H9 (cell line): ENCODE results near the gene VIM. TPM values are rescaled to one million over a fixed set of nuclear protein-coding genes. Genes with fewer than 3 reads are reported as not detected.

Experiments used
- DNase-seq: peaks from one replicate; pipeline ENCODE4 v3.0.0-alpha.2; 2017
- H2AFZ ChIP-seq: one replicate; pipeline ENCODE4 v1.6.1; 2013; ENCODE audit warnings: mild to moderate bottlenecking, low read length, control low read depth, moderate library complexity
- H2AK5ac ChIP-seq: 2 replicates; pipeline ENCODE4 v1.6.1; 2013; ENCODE audit warnings: low read length, control low read depth, mixed read lengths; ENCODE audit not compliant: insufficient read length
- H2BK120ac ChIP-seq: one replicate; pipeline ENCODE4 v1.6.1; 2013; ENCODE audit warnings: low read depth, mild to moderate bottlenecking, low read length, control low read depth, inconsistent platforms; ENCODE audit not compliant: poor library complexity, severe bottlenecking
- H2BK12ac ChIP-seq: 2 replicates; pipeline ENCODE4 v1.6.1; 2013; ENCODE audit warnings: low read length, control low read depth, mixed read lengths, low read depth; ENCODE audit not compliant: insufficient read length
- H2BK15ac ChIP-seq: 2 replicates; pipeline ENCODE4 v1.6.1; 2013; ENCODE audit warnings: low read depth, low read length, control low read depth
- H2BK20ac ChIP-seq: one replicate; pipeline ENCODE4 v1.6.1; 2013; ENCODE audit warnings: low read depth, mild to moderate bottlenecking, low read length, control low read depth, inconsistent platforms; ENCODE audit not compliant: poor library complexity, severe bottlenecking
- H2BK5ac ChIP-seq: 2 replicates; pipeline ENCODE4 v1.6.1; 2013; ENCODE audit warnings: low read length, control low read depth, mixed read lengths; ENCODE audit not compliant: insufficient read length
- H3K14ac ChIP-seq: 2 replicates; pipeline ENCODE4 v1.6.1; 2013; ENCODE audit warnings: low read length, control low read depth; ENCODE audit not compliant: insufficient read depth
- H3K18ac ChIP-seq: 2 replicates; pipeline ENCODE4 v1.6.1; 2013; ENCODE audit warnings: low read depth, mild to moderate bottlenecking, mixed read lengths, low read length, control low read depth; ENCODE audit not compliant: insufficient read length
- H3K23ac ChIP-seq: 2 replicates; pipeline ENCODE4 v1.6.1; 2013; ENCODE audit warnings: low read length, control low read depth, mixed read lengths, low read depth; ENCODE audit not compliant: insufficient read length
- H3K23me2 ChIP-seq: 2 replicates; pipeline ENCODE4 v1.6.1; 2013; ENCODE audit warnings: low read depth, mild to moderate bottlenecking, mixed read lengths, low read length, control low read depth; ENCODE audit not compliant: insufficient read length, poor library complexity, severe bottlenecking
- H3K27ac ChIP-seq: 2 replicates; pipeline ENCODE4 v1.5.1; 2013; ENCODE audit warnings: low read length, control low read depth, mixed read lengths, low read depth; ENCODE audit not compliant: insufficient read length
- H3K27me3 ChIP-seq: 2 replicates; pipeline ENCODE4 v1.6.1; 2013; ENCODE audit warnings: low read length, control low read depth, inconsistent platforms; ENCODE audit not compliant: insufficient read depth
- H3K4ac ChIP-seq: 2 replicates; pipeline ENCODE4 v1.6.1; 2013; ENCODE audit warnings: low read depth, mild to moderate bottlenecking, control low read depth, inconsistent platforms, low read length, moderate library complexity
- H3K4me1 ChIP-seq: 2 replicates; pipeline ENCODE4 v1.6.1; 2013; ENCODE audit warnings: low read length, control low read depth, inconsistent platforms; ENCODE audit not compliant: insufficient read depth
- H3K4me2 ChIP-seq: 2 replicates; pipeline ENCODE4 v1.6.1; 2013; ENCODE audit warnings: low read length, control low read depth, mixed read lengths; ENCODE audit not compliant: insufficient read length, insufficient read depth
- H3K56ac ChIP-seq: 2 replicates; pipeline ENCODE4 v1.6.1; 2013; ENCODE audit warnings: low read depth, mild to moderate bottlenecking, mixed read lengths, low read length, control low read depth; ENCODE audit not compliant: insufficient read length
- H3K79me1 ChIP-seq: 2 replicates; pipeline ENCODE4 v1.6.1; 2013; ENCODE audit warnings: low read depth, mild to moderate bottlenecking, moderate library complexity, low read length, control low read depth, inconsistent platforms; ENCODE audit not compliant: insufficient read depth, poor library complexity, severe bottlenecking
- H3K79me2 ChIP-seq: 2 replicates; pipeline ENCODE4 v1.6.1; 2013; ENCODE audit warnings: low read length, control low read depth, inconsistent platforms; ENCODE audit not compliant: insufficient read depth
- H3K9ac ChIP-seq: 2 replicates; pipeline ENCODE4 v1.6.1; 2013; ENCODE audit warnings: low read length, control low read depth, mixed read lengths; ENCODE audit not compliant: insufficient read length; ENCODE audit errors: extremely low read depth
- H3K9me3 ChIP-seq: one replicate; pipeline ENCODE4 v1.6.1; 2013; ENCODE audit warnings: low read depth, low read length, inconsistent platforms; ENCODE audit not compliant: control insufficient read depth
- H3T11ph ChIP-seq: one replicate; pipeline ENCODE4 v1.6.1; 2013; ENCODE audit warnings: mild to moderate bottlenecking, low read length, control low read depth, inconsistent platforms
- H4K20me1 ChIP-seq: one replicate; pipeline ENCODE4 v1.6.1; 2013; ENCODE audit not compliant: control insufficient read depth, insufficient read length, insufficient read depth
- H4K5ac ChIP-seq: 2 replicates; pipeline ENCODE4 v1.6.1; 2013; ENCODE audit warnings: low read depth, mild to moderate bottlenecking, mixed read lengths, low read length, control low read depth; ENCODE audit not compliant: insufficient read length
- H4K8ac ChIP-seq: replicated peaks from 2 replicates; pipeline ENCODE4 v1.6.1; 2013; ENCODE audit warnings: low read length, control low read depth, mixed read lengths, low read depth; ENCODE audit not compliant: insufficient read length
- H4K91ac ChIP-seq: 2 replicates; pipeline ENCODE4 v1.6.1; 2013; ENCODE audit warnings: low read depth, mild to moderate bottlenecking, moderate library complexity, mixed read lengths, low read length, control low read depth; ENCODE audit not compliant: insufficient read length
- H3K27ac Mint-ChIP-seq, 3 experiments: 2 replicates in 2 of 3; 3 replicates in 1 of 3; pipeline ENCODE4 v1.8.0; 2020 to 2021; ENCODE audit warnings: mixed read lengths in 3 of 3, mild to moderate bottlenecking in 1 of 3, moderate library complexity in 1 of 3
- H3K27me3 Mint-ChIP-seq: 2 replicates; pipeline ENCODE4 v1.8.0; 2021; ENCODE audit warnings: low read depth, mild to moderate bottlenecking, moderate library complexity, mixed read lengths
- H3K36me3 Mint-ChIP-seq, 3 experiments: 2 replicates in 2 of 3; 3 replicates in 1 of 3; pipeline ENCODE4 v1.8.0; 2020 to 2021; ENCODE audit warnings: low read depth in 3 of 3, mixed read lengths in 3 of 3; ENCODE audit not compliant: insufficient read depth in 1 of 3
- H3K4me1 Mint-ChIP-seq, 2 experiments: 2 replicates each; pipeline ENCODE4 v1.8.0; 2020; ENCODE audit warnings: mixed read lengths in 2 of 2
- H3K4me3 Mint-ChIP-seq, 2 experiments: 2 replicates in 1 of 2; 3 replicates in 1 of 2; pipeline ENCODE4 v1.8.0; 2020 to 2021; ENCODE audit warnings: mild to moderate bottlenecking in 2 of 2, mixed read lengths in 2 of 2, moderate library complexity in 1 of 2
- H3K9me3 Mint-ChIP-seq, 2 experiments: 2 replicates in 1 of 2; 3 replicates in 1 of 2; pipeline ENCODE4 v1.8.0; 2020; ENCODE audit warnings: mild to moderate bottlenecking in 2 of 2, mixed read lengths in 2 of 2, moderate library complexity in 1 of 2
- CTCF ChIP-seq: fragments of 200-600 bp; sonication (generic); conservative IDR thresholded peaks from 3 replicates; pipeline ENCODE4 v1.8.0; 2021; ENCODE audit warnings: antibody characterized with exemption, mild to moderate bottlenecking
- WGBS: extraction: QIAGEN DNeasy Blood & Tissue Kit; methylation state at CpG from one replicate; pipeline ENCODE4 v1.1.7; 2013; ENCODE audit warnings: missing lambda C conversion rate, low lambda C conversion rate, mixed read lengths; ENCODE audit not compliant: insufficient read length; ENCODE audit errors: extremely low coverage; 5-methylcytosine and 5-hydroxymethylcytosine counted together
- total RNA-seq: library from RNA; stranded (reverse); gene quantifications from 2 replicates; pipeline ENCODE4 v1.2.1, GENCODE V29; 2021

Gene VIM
- total RNA-seq, 1 experiment from 2014 or later, result 232 TPM

DNA sequence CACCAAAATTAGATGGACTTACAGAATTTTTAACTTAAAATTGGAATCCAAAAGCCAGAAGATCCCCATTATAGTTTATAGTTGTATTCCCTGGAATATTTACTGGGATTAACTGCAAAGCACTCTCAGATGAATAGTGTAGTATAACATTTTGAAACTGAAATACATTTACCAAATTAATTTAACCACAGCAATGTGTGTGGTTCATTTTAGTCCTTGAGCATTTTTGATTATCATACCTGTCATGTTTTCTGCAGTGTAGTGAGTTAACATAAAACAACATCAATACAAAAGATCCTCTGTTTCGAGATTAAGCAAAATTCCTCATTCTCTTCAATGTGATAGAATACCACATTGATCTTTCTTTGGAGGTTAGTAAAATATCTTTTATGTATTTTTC, 3.7 kb downstream of the VIM start:
- Histone ChIP-seq H3K23ac (no peak overlapping the region), H2BK15ac (no peak overlapping the region), H3K14ac (no peak overlapping the region), H4K5ac (no peak overlapping the region), H2BK5ac (no peak overlapping the region), H2AK5ac (no peak overlapping the region), H3K23me2 (peaks cover 16% of the 10 kb centered on the region), H3K27me3 (peaks cover 7% of the 10 kb centered on the region; the same call in 1 of the 2 replicates), H4K20me1 (no peaks in the 10 kb centered on the region), H2BK120ac (no peak overlapping the region), H2AFZ (no peak overlapping the region), H4K91ac (no peak overlapping the region), H3K4me1 (peaks cover 2% of the 10 kb centered on the region; the same call in 1 of the 2 replicates), H4K8ac (no peak overlapping the region), H3K4ac (no peak overlapping the region), H2BK20ac (no peak overlapping the region), H3T11ph (no peak overlapping the region), H3K9me3 (no peaks in the 10 kb centered on the region), H3K4me2 (no peak overlapping the region), H3K18ac (no peak overlapping the region), H3K9ac (no peak overlapping the region), H3K79me2 (no peaks in the 10 kb centered on the region), H3K27ac (no peak overlapping the region), H3K79me1 (no peaks in the 10 kb centered on the region), H2BK12ac (no peak overlapping the region), H3K56ac (no peak overlapping the region)
- Mint-ChIP-seq H3K9me3 (no peaks in the 10 kb centered on the region; a peak in 1 of 5 replicates), H3K36me3 (peaks cover 24 to 57% (median 51%) of the 10 kb centered on the region in 3 experiments), H3K27me3 (peaks cover 23% of the 10 kb centered on the region), H3K4me1 (peaks cover 20% of the 10 kb centered on the region in 2 experiments), H3K4me3 (no peak overlapping the region), H3K27ac (no peak overlapping the region)
- TF ChIP-seq CTCF, result no peak
- DNase-seq, result no peak
- WGBS, result no CpG with 5 or more reads among the region's 1 CpG
